HG03469 (cell line): ENCODE measurements around the gene PLCXD1.
"Not testable (repeated sequence)": the region's sequence is repeated elsewhere in the genome, so short reads cannot be mapped to it uniquely, and the experiment has no call there.

Source experiments
- ATAC-seq: cut with Tn5 transposase; IDR thresholded peaks from one replicate; pipeline ENCODE4 v1.9.1; 2021; ENCODE audit warnings: mild to moderate bottlenecking, moderate library complexity, moderate number of reproducible peaks; ENCODE audit not compliant: unreplicated experiment

Gene PLCXD1

DNA sequence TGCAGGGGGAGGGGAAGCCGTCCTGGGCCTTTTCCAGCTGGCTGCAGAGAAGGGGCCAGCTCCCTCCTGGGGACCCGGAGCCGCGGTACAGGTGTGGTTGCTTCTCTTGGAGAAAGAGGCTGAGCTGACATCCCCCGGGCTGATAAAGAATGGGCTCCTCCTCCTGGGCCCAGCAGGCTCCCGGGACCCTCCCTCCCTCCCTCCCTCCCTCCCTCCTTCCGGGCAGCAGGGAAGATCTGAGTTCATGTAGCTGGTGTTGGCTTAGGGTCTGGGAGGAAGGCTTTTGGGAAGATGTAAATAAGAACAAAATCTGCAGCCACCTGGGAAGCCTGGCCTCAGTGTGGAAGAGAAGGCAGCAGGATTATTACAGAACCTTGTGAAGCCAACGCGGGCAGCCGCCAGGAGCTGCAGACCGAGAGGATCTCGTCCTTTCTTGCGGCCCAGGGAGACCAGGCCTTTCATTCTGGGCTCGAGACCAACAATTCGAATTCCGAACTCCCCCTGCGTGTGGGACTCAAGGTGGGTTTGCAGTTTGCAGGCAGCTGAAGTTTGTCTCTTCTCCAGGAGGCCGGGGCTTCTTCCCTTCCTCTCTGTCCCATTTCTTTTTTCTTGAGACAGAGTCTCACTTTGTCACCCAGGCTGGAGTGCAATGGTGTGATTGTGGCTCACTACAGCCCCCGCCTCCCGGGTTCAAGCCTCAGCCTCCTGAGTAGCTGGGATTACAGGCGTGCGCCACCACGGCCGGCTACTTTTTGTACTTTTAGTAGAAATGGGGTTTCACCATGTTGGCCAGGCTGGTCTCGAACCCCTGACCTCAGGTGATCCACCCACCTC, at the start of gene PLCXD1:
PLCXD1 (plus strand) TSS at position 216 of the 834 bp plus-strand sequence. CDS start 2,807 bp downstream, outside the sequence.
- ATAC-seq: no peak

DNA sequence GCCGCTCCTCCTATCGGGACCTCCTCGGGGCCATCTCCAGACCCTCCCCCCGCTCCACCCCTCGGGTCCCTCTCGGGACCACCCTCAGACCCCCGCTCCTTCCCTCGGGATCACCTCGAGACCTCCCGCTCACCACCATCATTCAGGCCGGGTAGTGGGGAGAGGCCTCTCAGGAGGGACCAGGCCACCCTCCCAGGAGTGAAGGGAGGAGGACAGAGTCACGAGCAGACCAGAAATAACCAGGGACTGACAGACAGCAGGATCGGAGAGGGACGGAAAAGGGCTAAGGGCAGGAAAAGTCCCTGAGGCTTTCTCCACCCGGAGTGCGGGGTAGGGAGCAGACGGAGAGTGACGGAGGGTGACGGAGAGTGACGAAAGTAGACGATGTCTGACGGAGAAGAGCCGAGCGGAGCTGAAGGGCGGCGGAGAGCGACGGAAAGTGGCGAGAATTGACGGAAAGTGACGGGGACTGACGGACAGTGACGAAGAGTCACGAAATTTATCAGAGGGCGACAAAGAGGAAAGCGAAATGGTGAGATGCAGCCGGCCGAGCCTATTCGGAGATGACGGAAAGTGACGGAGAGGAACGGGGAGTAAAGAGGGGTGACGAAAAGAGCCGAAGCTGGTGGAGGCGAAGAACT, 49.4 kb upstream of the PLCXD1 start:
- ATAC-seq: peak; percentile 91

DNA sequence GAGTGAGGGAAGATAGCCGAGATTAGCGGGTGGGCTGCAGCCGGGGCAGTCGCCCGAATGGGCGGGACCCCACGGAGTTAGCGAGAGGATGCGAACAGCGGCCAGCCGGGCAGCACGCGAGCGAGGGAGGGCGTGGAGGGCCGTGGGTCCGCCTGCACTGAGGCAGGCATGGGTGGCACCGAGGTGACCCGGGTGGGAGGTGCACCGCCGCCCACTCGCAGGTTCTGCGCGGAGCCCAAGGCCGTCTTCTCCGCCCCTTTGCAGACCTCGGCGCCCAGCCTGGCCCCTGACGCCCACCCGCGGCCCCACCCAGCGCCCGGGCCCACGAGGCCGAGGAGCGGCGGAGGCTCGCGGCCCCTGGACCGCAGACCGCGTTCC, 48.9 kb upstream of the PLCXD1 start:
- peak; percentile 13 for ATAC-seq

- ATAC-seq: not testable (repeated sequence)
These were observed 45.0 kb upstream of the PLCXD1 start for GRCh38 chrX:236201-236600.

GRCh38 chrX:250965-251364, 30.2 kb upstream of the PLCXD1 start:
- ATAC-seq: no peak

GRCh38 chrX:251396-252243, 29.6 kb upstream of the PLCXD1 start:
- not testable (repeated sequence) for ATAC-seq

DNA sequence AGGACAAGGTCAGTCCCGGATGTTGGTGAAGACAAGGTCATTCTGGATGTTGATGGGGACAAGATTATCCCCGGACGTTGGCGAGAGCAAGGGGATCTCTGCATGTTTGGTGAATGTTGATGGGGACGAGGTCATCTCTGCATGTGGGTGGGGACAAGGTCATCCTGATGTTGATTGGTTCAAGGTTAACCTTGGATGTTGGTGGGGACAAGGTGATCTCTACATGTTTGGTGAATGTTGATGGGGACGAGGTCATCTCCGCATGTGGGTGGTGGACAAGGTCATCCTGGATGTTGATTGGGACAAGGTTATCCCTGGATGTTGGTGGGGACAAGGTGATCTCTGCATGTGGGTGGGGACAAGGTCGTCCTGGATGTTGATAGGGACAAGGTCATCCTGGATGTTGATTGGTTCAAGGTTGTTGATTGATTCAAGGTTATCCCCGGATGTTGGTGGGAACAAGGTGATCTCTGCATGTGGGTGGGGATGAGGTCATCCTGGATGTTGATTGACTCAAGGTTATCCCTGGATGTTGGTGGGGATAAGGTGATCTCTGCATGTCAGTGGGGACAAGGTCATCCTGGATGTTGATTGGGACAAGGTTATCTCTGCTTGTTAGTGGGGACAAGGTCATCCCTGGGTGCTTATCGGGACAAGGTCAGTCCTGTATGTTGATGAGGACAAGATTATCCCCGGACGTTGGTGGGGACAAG, 28.8 kb upstream of the PLCXD1 start:
- no peak for ATAC-seq

DNA sequence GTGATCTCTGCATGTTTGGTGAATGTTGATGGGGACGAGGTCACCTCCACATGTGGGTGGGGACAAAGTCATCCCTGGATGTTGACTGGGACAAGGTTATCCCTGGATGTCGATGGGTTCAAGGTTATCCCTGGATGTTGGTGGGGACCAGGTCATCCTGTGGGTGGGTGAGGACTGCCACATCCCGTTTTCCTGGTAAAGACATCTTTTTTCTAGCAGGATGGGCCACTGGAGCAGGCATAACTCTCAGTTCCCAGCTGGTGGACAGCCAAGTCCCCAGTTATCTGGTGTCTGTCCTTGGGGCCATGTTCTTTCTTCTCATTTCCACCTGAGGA, 28.3 kb upstream of the PLCXD1 start:
- no peak for ATAC-seq

DNA sequence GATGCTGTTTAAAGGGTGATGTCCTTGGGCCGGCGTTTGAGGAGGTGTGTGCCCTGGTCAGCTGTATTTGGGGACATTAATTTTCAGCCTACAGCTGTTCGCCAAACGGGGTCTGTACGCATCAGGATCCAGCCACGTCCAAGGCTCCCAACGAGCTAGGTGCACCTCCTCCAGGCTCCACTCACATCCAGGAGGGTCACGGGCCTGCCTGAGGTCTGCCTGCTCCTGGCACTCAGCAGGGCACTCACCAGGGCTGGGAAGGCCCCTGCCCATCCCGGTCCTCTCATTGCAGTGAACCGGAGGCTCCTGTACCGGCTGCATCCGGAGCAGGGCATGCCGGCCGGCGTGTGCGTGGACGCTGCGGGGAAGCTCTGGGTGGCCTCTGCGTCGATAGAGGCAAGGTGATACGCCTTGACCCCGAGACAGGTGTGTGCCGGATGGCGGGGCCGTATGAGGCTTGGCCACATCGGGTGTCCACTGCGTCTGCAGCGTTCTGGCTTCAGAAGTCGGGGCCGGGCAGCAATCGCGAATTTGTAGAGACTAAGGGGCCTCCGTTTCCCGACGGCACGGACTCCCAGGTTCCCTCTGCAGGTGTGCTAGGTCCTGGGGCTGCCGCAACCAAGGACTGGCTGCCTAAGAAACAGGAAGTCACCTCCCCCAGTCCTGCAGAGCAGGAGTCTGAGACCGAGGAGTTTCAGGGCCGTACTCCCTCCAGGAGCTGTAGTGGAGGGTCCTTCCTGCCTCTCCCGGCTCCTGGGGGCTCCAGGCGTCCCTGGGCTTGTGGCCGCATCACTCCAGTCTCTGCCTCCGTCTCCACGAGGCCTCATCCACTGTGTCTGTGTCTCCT, 27.5 kb upstream of the PLCXD1 start:
- no peak for ATAC-seq

DNA sequence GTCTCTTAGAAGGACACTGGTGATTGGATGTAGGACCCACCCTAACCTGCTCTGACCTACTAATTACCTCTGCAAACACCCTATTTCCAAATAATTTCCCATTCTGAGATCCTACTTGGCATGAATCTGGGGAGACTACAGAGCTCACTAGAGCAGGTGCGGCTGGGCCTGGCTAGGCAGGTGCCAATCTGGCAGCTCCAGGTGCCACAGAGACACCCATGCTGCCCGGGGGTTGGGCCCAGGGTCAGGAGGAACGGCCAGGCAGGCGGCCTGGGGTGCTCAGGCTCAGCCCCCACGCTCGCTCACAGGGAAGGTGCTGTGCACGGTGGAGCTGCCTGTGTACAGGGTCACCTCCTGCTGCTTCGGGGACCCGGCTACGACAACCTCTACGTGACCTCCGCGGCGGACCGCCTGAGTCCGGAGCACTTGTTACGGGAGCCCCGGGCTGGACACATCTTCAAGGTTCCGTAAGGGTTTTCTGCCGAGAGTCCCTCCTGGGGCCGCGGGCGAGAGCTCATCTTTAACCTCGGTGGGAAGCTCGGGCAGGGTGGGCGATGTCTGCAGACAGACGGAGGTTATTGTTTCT, 26.5 kb upstream of the PLCXD1 start:
- ATAC-seq: no peak

DNA sequence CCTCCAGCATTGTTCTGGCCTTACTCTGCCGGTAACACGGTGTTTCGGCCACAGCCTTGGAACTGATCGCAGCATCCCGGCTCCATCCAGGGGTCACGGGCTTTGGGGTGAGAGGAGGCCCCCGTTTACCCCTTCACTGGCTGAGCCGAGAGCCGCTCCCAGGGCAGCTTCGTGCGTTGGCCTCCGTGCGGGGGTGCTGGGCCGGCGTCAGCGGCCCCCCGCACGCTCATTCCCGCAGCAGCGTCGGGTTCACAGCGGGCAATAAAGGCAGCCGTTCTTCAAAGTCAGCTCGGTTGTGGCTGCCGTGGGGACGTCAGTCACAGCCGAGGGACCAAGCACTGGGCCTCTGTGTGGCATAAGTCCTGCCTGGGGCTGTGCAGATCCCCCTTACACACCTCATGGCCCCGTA, 25.3 kb upstream of the PLCXD1 start:
- ATAC-seq: no peak

- not testable (repeated sequence) for ATAC-seq
These were observed 24.1 kb upstream of the PLCXD1 start for GRCh38 chrX:257054-257453.

- ATAC-seq: no peak
These were observed 23.4 kb upstream of the PLCXD1 start for GRCh38 chrX:257681-258289.

DNA sequence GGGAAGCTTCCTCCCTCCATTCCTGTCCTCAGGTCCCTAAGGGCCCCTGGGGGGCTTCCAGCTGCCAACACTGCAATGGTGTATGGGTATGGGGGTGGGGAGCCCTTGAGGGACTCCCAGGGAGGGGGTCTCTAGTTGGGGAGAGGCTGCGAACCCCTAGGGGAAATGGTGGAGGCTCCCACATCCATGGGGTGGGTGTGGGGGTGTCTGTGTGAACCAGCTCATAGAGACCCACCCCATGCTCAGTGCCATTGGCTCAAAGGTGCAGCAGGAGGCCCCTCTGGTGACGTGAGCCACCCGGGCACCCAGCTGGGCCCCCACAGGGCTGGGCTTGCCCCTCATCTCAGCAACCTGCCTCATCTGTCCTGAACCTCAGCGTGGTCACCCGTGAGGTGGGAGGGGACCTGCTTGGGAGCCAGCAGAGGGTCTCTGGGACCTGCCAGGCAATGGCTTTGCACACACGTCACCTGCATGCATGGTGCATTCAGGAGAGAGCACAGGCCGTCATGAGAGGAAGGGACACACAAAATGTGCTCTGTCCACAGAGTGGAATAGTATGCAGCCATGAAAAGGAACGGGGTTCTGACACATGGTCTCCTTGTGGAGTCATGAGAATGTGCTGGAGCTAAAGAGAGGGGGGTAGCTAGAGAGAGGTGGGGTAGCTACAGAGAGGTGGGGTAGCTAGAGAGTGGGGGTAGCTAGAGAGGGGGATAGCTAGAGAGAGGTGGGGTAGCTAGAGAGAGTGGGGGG, 22.7 kb upstream of the PLCXD1 start:
- ATAC-seq: no peak

DNA sequence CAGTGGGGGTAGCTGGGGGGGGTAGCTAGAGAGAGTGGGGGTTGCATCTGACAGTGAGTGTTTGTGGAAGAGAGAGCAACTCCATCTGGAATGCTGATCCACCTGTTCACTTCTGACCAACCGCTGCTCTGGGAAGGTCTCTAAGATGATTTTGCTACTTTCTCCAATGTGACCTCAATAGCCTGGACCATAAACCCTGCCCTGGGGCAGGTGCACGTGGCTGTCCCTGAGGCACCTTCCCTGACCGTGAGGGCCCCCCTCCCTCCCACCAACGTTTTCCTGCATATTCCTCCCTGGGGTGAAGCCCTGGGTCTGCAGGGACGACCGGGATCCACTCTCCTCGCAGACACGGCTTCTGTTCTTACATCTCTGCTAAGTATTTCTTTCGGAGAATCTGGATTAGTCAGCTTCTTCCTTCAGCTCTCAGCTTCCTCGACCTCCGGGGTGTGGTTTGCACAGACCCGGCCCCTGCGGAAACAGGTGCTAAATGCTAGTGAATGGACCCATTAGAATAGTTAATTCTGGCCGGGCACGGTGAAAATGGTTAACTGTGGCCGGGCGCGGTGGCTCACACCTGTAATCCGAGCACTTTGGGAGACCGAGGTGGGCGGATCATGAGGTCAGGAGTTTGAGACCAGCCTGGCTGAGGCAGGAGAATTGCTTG, 21.4 kb upstream of the PLCXD1 start:
- no peak for ATAC-seq

DNA sequence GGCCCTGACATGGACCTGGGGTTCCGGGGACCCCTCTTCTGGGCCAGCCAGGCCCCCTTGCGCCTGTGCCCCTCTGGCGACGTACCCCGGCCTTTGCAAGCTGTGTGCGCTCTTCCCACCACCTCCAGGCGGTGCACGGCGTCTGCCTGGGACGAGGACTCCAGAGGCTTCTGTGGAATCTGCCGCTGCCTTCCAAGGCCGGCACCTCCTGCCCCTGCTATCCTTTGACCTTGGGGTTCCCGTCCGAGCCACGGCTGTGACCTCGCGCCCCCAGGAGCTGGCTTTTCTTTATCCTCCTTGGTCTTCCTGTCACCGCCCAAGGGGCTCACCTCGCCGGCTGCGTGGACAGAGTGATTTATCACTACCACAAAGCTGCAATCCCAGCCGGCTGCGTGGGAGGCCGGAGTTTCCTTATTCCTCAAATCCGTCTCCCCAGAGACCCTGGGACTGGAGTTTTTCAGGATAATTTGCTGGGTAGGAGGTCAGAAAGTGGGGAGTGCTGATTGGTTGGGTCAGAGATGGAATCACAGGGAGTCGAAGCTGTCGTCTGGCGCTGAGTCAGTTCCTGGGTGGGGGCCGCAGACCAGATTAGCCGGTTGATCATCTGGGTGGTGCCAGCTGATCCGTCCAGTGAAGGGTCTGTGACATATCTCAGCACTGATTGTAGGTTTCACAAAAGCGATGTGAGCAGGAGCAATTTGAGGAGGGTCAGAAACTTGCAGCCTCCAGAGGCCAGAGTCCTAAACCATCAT, 19.8 kb upstream of the PLCXD1 start:
- ATAC-seq: no peak

GRCh38 chrX:261919-262352, 19.2 kb upstream of the PLCXD1 start:
- no peak for ATAC-seq
